Measurements from ENCODE around the gene LNP1.
A peak's percentile ranks its signal among the peaks of the same experiment; 100 is the strongest.
"Not testable (repeated sequence)": the region's sequence is repeated elsewhere in the genome, so short reads cannot be mapped to it uniquely, and the experiment has no call there.

Gene LNP1, protein sequence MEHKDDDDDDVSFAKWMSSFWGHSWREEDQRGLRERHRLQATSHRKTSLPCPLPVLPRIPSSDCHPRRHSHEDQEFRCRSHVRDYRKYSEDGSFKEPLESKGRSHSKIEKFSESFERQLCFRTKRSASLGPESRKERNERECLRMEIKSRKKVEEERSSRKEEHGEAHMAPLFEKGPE

DNA sequence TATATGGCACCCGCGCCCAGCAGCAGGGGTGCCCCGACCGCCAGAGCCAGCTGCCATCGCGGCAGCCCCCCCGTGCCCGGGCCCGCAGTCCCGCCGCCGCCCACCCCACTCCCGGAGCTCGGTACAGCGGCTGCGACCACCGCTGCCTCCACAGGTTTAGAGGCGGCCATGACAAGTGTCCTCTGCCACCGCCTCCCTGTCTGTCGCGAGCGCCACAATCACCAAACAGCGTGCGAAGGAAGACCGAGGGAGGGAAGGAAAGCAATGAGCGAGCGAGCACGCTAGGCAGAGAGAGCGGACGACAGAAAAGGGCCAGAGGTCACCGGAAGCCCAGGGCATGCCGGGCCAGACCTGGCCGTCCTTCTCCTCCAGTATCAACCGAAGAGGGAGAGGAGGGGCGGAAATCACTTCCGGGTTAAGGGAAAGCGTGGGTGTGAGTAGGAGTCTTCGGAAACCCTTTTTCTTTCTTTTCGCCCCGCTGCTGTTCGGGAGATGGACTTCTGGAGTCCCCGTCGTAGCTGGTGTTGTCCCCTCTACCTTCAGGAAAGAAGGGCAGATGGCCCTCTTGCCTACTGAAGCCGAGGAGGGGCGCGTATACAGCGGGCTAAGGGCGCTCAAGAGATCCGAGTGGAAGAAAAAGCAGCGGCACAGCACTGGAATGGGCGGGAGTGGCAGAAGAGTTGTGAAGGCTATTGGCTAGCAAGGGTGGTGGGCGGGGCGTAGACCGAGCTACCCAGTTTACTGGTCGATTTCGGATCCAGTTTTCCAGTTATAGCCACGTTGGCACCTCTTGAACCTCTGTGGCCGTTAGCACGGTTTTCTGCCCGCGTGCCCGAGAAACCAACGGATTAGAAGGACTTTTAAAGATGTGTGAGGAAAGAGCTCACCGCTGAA, at the start of gene LNP1, which contains the start of gene TOMM70:
TSS of gene LNP1 (plus strand) at position 760 of the 894 bp plus-strand sequence. CDS start 28,191 bp downstream, outside the sequence.
TSS of gene TOMM70 (minus strand) at position 310 of the 894 bp plus-strand sequence. CDS start at position 170, 140 bp downstream.
- DNase-seq: peak; percentile 94

DNA sequence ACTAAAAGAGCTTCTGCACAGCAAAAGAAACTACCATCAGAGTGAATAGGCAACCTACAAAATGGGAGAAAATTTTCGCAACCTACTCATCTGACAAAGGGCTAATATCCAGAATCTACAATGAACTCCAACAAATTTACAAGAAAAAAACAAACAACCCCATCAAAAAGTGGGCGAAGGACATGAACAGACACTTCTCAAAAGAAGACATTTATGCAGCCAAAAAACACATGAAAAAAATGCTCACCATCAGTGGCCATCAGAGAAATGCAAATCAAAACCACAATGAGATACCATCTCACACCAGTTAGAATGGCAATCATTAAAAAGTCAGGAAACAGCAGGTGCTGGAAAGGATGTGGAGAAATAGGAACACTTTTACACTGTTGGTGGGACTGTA, 49.6 kb upstream of the LNP1 start:
- not testable (repeated sequence) for DNase-seq

DNA sequence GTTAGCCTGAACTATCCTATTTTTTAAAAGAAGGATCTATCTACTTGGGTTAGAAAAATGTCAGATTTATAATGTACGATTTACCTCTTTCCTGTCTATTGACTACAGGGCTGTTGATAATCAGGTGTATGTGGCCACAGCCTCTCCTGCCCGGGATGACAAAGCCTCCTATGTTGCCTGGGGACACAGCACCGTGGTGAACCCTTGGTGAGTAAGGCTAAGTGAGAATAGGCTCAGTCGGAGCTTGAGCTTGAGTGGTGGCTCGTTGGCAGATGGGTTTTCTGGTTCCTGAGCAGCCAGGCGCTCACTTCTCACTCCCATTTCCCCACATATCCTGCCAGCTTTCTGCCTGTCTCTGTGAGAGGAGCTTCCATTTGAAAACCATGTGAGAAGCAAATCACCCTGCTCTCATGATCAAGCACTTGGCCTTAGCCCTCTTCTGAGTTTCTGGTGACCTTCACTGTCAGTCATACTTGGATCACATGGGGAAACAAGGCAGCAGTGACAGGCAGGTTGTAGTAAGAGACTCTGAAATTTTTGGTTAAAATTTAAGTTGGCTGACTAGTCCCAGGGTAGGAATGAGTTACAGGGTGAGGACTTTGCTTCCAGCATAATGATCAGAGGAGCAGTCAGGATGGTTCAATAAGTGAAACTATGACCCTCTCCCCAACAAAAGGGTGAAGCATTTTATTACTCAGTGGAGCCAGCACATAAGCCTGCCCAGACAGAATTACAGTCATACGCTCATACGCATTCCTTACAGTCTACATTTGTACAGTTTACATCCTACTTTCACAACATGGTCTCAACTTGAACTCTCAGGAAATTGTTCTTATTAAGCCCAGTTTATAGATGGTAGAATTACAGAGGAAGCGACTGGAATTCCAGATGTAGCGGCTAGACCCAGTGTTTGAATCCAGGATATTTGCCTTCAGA, 48.8 kb upstream of the LNP1 start:
- DNase-seq: no peak

DNA sequence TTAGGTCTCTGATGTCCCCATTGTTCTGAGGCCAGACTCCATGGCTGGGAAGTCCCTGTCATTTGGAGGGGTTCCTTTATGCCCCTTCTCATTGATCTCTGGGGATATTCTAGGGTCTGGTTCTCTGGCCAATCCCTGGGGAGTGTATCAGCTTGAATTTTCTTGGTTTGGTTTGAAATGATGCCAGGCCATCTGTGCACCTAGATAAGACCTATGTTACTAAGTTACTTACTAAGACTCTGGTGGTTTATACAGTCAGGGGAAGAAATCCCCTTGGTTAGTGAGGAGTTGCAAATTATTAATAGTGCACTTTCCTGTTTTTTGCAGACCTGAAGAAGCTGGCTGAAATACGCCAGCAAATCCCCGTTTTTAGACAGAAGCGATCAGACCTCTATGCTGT, 46.5 kb upstream of the LNP1 start:
- DNase-seq: no peak

DNA sequence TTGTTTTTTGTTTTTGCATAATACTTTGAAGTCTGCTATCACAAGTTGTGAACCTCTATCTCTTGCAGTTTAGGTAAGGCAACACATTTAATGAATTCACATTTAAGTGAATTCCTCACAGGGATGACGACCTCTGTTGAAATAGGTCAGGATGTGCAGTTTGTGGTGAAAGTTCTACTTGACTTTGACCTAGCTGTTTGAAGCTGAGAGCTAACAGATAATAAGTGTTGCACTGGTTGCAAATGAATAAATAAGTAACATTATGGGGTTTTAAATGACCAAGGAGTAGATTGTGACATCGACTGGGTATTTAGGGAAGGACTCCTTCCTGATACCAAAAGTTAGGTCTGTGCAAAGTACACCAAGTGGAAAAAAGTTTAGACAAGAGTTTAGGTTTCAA, 42.9 kb upstream of the LNP1 start:
- DNase-seq: no peak

DNA sequence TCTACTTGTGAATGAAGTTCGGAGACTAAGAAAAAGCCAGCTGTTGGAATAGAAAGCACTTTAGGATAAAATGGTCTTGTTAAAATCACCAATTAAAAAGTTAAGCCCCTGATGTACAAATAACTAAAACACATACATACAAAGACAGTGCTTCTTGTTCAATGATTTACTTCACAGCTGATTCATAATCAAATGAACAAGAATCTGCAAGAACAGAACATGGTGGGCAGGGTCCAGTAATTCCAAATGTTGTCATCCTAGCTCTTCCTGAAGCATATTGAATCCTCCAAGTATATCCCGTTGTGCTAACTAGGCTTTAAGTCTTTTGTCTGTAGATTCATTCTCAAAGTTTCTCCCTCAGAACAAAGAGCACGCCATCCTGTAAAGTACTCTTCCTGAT, 42.3 kb upstream of the LNP1 start:
- no peak for DNase-seq

DNA sequence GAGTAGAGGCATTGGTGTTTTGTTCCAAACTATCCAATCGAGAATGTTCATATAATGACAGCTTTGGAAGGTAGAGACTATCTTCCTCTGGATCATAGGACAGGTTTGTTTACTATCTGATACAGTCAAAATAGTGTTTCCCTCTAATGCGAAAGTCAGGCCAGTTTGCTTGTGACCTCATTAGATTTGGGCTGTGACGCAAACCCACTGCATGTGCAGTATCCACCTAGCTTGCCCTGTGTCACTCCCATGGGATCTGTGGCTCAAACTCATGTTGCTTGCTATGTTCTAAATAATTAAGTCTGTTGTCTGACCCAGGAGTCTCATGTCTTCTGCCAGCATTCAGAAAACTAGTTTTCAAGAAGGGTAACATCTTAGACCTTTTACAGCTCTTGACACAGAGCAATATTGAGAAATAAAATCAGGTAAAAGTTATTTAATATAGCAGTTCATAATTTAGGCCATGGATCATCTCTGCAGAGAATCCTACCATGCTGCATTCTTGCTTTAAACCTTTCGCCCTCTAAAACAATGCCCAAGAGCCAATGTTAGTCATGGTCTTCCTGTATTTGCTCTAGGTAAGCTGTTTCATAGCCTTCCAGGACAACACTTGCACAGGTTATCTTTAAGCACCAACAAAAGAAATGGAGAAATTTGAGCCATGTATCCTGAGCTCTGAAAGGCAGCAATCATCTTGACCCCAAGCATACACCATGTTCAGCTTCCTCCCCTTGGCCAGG, 40.4 kb upstream of the LNP1 start:
- no peak for DNase-seq

DNA sequence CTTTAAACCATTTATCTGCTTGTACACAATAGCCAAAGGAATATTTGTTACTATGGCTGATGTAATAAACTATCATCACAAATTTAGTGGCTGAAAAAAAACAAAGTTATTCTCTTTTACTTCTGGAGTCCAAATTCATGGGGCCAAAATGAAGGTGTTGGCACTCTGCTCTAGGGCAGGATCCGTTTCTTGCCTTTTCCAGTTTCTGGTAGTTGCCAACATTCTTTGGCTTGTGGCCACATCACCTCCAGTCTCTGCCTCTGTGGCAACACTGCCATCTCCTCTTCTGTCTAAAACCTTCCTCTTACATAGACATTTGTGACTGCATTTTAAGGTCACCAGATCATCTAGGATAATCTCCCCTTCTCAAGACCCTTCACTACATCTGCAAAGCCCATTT, 39.4 kb upstream of the LNP1 start:
- no peak for DNase-seq

DNA sequence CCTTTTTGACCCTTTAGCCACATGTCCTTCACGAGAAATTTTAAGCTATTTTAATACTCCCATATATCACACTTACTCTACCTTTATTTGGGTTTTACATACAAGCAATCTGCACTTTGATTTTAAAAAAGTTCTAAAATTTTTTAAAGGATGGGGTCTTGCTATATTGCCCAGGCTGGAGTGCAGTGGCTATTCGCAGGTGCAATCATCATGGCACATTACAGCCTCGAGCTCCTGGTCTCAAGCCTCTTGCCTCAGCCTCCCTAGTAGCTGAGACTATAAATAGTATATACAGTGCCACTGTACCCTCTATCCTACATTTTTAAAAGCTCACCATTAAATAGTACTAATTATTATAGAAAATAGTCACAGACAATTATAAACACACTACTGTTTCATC, 36.9 kb upstream of the LNP1 start:
- no peak for DNase-seq

DNA sequence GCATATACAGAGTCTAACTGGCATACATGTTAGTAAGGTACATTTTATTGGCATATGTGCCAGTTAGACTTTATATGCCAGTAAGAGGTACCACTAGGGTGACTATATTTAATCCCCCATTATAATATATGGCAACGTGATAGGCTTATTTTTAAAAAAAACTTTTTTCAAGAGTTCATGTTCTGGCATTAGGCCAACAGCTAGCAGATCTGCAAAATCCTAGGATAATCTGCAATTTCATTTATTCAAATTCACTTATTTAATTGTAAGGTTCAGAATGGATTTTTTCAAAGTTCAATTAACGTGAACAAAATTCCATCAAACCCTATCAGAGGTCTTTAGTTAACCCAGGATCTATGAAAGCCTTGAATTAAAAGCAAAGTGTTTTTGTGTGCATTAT, 34.9 kb upstream of the LNP1 start:
- no peak for DNase-seq

DNA sequence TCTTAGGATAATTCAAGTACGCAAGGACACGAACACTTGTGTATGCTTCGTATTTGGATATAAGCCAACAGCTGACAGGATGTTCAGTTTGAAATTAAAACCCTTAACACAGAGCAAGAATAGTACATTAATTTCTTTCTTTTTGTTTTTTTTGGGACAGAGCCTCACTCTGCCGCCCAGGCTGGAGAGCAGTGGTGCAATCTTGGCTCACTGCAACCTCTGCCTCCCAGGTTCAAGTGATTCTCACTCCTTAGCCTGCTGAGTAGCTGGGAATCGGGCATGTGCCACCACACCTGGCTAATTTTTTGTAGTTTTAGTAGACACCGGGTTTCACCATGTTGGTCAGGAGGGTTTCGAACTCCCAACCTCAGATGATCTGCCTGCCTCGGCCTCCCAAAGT, 32.9 kb upstream of the LNP1 start:
- DNase-seq: no peak

DNA sequence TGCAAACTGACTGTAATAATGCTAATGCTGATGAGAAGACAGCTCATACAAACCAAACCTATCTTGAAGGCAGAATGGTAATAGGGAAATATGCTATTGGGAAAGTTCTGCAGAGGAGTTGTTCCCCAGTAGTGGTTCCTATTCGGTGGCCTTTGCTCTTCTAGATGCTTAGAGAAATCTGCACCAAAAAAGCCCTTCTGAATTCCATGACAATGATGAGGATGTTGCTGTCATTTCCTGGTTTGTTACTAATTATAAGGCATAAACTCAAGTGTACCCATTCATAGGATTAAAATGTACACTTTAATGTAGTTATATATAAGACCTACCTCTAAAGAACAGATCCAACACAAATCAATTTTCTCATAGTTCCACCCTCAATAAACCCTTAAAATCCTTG, 30.6 kb upstream of the LNP1 start:
- DNase-seq: no peak

DNA sequence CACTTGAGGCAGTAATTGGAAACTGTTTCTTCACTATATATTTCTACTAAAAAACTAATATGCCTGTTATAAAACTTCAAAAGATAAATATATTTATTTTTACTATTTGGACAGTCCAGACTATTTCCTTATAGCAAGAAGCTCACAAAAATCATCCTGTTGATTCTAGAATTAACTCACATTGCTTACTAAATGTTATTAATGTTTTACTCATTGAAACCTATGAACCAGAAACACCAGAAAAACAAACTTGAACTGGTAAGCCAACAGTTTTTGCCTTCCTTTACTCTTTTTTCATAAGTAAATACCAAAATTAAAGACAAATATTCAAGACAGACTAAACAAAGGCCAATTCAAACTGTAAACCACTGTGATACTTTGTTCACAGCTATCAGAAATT, 26.8 kb upstream of the LNP1 start:
- DNase-seq: no peak

DNA sequence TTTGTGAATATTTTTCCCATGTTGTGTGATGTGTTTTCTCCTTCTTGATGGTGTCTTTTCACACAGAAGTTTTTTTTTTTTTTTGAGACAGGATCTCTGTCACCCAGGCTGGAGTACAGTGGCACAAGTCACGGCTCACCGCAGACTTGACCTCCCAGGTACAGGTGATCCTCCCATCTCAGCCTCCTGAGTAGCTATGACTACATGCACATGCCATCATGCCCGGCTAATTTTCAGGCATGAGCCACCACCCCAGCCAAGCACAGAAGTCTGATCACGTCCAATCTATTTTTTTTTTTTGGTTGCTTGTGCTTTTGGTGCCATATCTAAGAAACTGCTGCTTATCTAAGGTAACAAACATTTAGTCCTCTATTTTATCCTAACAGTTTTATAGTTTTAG, 25.0 kb upstream of the LNP1 start:
- DNase-seq: no peak

DNA sequence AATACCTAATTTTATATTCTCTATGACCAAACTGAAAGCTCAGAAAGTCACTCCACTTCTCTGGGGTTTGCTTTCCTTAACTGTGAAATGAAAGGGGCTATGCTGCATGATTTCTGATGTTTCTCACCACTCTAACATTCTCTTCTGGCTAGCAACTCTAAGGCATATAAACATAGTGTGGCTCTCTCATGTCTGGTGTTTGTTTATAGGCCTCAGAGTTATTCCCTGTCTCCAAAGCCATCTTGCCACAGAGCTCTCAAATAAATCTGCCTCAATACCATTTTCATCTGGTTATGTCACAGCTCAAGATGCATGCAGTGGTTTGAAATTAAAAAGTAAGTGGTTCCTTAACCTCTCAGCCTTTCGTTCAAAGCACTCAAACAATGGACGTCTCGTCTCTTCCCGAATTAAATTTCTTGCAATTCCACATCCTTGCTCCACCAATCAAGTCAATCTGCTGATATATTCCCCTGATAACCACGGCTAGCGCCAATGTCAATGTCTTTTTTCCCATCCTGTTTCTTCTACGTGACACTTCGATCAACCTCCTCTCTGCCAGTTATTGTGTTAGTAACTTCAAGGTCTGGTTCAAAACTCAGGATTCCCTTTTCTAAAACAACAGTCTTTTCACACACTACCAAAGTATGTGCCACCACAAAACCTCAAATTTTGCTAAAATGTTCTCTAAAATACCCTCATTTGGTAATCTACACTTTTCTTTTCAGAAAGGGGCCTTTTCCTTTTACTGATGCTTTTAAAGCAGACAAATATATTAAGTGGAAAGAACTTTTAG, 16.4 kb upstream of the LNP1 start:
- DNase-seq: no peak

DNA sequence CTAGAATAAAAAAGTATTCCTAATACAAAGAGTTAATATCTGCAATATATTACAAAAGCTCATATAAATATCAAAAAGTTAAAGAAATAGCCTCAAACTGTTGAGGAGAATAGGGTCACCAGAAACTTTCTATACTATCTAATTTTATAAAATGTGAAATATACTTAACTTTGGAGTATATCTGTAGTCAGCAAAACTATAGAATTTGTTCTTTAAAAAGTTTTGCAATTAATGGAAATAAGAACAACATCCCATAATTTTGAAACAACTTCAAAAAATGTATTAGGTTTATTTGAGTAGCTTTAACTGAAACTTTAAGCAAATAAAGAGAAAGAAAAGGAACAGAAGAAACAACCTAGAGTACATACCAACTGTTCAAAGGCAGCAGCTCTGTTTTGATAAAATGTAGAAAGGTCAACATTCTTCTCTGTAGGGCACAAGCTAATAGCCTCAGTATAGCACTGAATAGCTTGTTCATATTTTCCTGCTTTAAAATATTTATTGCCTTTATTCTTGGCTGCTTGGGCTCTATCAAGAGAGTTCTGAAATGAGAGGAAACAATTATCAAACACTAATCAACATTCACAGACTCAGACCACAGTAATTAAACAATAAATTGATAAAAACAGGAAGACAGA, 14.8 kb upstream of the LNP1 start:
- no peak for DNase-seq

DNA sequence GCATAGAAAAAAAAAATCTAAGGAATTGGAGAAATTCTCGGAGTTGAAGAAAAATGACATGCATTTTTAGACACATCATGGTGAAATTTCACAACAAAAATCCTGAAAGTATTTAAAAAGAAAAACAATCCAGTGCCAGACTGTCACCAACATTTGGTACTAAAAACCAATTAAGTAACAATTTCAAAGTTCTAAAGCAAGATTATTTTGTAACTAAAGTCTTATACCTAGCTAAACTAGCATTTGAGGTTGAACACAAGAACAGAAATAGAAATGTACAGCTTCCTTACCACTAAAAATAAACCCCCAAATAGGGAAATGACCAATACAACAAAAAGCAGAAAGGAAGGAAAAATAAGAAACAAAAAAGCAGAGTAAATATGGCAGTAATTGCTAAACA, 12.3 kb upstream of the LNP1 start:
- no peak for DNase-seq

DNA sequence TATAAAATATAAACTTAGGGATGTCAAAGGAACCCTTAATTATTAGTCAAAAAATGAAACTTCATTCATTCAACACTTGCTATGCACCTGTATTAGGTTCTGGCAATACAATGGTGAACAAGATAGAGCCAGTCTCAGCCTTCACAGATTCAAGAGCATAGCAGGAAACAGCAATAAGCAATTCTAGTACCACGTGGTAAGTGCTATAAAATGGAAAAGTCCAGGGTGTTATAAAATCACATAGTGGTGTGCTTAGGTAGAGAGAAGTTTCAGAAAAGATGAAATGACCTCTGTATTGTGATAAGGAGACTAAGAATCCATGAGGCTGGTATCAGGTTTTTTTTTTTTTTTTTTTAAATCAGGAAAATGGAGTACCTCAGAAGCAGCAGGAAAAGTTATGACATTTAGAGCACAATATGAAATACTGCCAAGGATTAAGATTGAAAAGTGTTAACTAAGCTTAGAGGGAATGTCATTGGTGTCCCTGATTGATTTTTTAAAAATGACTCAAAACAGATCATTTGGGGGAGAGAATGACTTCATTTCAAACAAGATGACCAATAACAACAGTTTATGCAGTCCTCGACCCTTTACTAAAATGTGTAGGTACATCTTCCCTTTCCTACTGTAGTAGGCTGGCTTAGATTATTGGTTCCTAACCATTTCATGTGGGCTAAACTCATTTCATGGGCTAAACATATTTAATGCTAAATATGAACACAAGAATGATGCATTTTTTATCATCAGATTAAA, 5.5 kb upstream of the LNP1 start:
- DNase-seq: no peak

DNA sequence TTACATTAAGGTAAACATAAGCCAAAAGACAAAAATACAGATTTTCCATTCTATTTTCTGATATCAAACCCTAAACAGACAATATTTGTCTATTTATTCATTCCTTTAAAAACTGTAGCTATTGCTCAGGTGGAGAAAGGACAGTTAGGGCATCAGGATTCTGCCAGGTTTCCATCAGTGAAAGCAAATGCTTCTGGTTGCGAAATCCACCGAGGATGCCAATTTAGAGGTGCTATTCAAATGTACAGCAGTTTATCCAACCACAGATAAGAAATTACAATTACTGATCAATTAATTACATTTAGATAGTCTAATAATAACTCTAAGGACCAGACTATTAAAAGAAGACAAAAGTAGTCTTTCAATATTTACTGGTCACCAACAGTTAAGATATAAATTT, 4.4 kb upstream of the LNP1 start:
- DNase-seq: no peak

DNA sequence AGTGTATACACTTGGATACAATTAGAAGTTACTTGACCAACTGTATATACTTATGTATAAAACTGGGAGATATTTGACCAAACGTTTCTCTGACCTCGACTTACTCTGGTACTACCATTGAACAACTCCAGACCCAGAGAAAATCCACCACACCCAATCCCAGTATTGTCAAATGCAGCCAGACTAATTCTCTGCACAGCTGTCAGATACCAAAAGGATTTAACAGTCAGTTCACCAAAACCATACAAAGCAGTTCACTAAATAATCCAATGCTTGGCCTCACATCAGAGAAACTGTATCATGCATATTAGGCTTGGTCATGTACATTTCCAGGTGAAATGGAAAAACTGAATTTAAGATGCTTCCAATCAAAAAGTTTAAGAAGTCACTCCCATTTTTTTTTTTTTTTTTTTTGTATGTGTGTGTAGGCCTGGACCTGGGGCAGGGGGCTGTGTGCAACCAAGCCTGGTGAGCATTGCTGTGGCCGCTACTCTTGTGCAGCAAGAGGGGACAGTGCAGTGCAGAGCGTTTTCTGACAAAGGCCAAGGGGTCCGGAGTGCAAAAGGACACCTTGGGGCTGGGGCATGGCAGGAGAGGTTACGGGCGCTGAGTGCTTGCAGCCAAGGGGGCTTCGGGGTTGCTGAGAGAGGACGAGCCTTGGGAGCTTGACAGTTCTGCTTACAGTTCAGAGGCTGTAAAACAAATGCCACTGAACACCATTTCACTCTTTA, 1.8 kb upstream of the LNP1 start:
- DNase-seq: peak; percentile 2

All from activated CD4-positive, alpha-beta T cell treated with anti-CD3 and anti-CD28 coated beads, Interleukin-2, amount 50 U/mL, for 1 hour (primary cell).